Esophagus muscularis mucosa (tissue), 2 donors: Measurements from ENCODE around the gene TIMP2.

ENCODE experiments used
- EP300 ChIP-seq: sonication (generic); formaldehyde crosslinking; IDR thresholded peaks from one replicate; pipeline ENCODE4 v1.6.1; 2017; ENCODE audit warnings: antibody characterized with exemption
- POLR2A ChIP-seq: fragments of 450-650 bp; IDR thresholded peaks from one replicate; pipeline ENCODE4 v1.6.1; 2017; ENCODE audit warnings: antibody characterized with exemption, moderate library complexity, mild to moderate bottlenecking, low read depth

DNA sequence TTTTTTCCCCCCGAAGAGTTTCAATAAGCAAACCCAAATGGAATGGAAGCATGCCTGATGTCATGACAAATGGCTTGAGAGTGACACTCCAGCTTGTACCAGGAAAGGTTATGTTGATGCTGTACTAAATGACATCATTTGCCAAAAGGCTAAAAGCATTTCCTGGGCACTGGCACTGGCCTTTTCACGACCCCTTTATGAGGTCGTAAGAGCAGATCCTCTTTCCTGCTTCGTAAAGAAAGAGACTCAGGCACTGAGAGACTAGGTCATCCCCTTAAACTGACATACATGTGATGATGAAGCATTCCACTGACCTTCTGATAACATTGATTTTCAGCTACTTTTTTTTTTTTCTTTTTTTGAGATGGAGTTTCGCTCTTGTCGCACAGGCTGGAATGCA, 52.7 kb downstream of the TIMP2 start:
- TF ChIP-seq EP300 (no peak), POLR2A (no peak)
